Measurements from ENCODE around the gene TRA2A.
A peak's percentile ranks its signal among the peaks of the same experiment; 100 is the strongest.
"Not testable (repeated sequence)": the region's sequence is repeated elsewhere in the genome, so short reads cannot be mapped to it uniquely, and the experiment has no call there.

TRA2A gene

DNA sequence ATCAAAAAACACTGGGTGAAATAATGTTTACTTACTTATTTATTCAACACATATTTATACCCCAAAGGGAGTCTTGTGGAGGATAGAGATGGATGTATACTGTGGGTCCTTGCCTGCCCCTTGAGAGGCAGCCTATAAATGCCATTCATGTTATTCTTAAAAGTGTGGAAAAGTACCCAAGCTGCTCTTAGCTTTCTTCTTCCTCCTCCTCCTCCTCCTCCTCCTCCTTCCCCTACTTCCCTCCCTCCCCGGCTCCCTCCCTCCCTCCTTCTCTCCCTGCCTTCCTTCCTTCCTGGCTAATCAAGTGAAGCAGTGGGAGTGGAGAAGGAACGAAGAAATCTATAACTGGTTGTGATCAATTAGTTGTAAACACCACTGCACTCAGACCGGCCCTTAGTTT lies 40.3 kb downstream of the TRA2A start:
- no peak for DNase-seq

GRCh38 chr7:23490357-23491135 lies 41.2 kb downstream of the TRA2A start:
- peak in 2 of 4 experiments; percentile 21 to 56 for DNase-seq

- DNase-seq: not testable (repeated sequence)
Observed at GRCh38 chr7:23488714-23489113, 43.1 kb downstream of the TRA2A start.

- no peak for DNase-seq
Observed at GRCh38 chr7:23487670-23488069, 44.1 kb downstream of the TRA2A start.

GRCh38 chr7:23486002-23486773 lies 45.6 kb downstream of the TRA2A start:
- no peak for DNase-seq

DNA sequence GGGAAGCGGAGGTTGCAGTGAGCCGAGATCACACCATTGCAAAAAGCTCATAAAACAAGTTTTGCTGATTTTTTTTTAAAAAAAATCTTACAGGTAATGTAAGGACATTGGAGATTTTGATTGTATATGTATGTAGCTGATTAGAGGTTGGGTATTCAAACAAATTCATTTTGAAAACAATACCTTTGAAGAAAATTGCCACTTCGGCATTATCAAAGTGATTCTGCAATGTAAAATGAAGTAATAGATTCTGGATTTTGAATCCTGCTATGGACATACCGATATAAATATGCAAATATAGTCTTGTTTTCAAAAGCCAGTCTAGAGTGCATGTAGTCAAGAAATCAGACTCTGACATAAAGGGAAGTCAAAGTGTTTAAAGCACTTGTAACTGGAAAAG lies 49.1 kb downstream of the TRA2A start:
- DNase-seq: no peak

DNA sequence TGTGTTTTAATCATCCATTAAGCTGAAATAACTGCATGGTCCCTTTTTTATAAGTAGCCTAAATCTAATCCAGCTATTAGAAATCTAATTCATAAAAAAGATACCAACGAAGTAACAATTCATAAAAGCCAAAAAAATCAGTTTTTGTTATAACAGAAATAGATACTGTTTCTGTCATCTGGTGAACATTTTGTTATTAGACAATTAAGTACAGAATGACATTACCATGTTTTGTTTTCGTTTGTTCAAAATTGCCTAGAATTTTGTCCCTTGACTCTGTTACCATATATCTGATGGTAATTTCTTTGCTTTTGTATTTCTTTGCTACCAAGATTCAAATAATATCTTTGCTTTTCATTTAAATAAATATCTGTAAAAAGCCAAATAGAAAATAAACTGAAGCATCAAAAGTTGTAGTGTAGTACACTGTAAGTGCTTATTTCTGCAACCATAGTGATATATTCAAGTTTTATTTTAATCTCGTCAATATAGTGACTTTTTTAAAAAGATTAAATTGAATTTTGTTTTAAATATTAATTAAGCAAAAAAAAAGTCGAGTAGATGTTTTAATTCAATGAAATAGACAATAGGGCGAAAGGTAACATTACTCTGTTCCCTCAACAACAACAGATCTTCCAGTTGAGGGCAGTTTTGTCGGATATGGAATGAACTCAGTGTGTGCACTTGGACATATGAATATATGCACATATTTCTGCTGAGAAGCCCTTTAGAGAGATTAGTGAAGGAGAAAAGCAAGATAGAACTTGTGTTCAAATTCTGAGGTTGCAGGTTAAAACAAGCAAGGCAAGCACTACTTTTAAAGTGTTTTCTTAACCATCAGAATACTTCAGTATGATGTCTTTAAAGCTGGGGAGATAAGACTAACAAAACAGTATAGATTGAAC lies 53.6 kb downstream of the TRA2A start:
- DNase-seq: no peak

DNA sequence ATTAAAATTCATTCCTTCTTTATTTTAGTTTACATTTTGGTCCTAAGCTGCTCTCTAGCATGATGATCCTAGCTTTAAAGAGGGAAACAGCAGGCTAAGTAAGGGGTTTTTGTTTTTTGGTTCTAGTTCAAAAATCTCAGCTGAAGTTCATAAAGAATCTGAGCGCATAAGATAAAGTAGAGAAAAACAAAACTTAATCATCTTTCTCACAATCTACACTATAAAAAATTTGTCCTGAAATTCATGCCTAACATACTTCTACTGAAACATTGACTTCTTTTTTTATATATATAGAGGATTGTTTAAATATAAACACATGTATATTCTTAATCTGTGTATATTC lies 54.7 kb downstream of the TRA2A start:
- no peak for DNase-seq

- DNase-seq: no peak
Observed at GRCh38 chr7:23476286-23477156, 55.3 kb downstream of the TRA2A start.

DNA sequence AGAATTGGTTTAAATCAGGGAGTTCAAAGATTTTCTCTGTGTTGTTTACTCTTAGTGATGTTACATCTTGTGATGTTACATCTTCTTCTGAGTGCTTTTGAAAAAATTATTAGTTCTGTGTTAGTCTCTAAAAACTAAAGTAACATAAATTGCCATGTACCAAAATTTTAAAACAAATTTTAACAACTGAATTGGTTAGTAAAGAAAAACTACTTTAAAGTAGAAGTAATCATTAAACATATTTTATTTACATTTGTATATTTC lies 56.3 kb downstream of the TRA2A start:
- no peak for DNase-seq

- DNase-seq: no peak
Observed at GRCh38 chr7:23474829-23475575, 56.8 kb downstream of the TRA2A start.

DNA sequence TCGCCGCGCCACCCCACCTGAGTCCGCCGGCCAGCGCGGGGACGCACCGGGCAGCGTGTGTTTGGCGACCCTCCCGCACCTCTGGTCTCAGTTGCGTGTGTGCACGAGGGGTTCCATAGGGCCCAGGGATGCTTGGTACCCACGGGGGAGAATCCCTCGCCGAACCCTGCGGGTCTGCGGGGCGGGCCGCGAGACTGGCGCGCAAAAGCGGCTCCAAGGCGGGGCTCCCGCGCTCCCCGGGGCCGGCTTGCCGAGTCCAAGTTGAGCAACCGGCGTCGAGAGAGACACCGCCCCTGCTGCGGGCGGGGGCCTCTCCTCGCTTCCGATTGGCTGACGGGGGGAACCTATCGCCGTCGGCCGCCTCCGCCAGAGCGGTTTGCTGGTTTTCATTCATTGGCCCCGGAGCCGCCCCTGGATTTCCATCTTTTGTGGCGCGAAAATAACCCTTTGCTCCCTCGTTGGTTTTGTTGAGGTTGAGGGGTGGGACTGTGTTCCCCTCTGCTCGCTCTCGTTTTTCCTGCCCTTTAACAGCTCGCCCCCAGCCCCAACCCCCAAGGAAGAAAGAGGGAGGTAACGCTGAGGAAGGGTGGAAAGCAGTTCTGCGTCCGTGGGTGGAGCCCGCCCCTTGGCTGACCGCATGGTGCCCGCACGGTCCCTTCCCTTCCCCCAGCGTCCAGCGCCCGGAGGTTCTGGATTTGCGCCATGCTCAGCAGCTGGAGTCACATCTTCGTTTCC lies 57.5 kb downstream of the TRA2A start:
- peak in 1 of 4 experiments; percentile 13 for DNase-seq

GRCh38 chr7:23473844-23474093 lies 58.0 kb downstream of the TRA2A start:
- DNase-seq: no peak

- no peak for DNase-seq
Observed at GRCh38 chr7:23472956-23473843, 58.6 kb downstream of the TRA2A start.

DNA sequence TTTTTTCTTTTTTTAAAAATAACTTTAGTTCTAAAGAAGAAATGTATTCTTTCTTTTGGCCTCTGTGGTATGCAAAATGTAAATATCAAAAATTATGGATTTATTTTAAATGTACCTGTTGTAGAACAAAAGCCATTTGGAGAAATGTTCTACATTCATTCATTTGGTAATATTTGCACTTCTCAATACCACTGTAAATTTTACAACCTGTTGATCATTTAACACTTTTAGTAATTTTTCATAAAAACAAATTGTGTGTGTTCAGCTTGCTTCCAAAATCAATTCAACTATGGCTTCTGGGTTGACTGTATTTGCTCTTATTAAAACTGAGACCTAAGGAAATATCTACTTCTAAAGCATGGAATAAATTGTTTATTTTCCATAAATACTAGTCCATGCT lies 59.2 kb downstream of the TRA2A start:
- no peak for DNase-seq

- no peak for DNase-seq
Observed at GRCh38 chr7:23472046-23472445, 59.7 kb downstream of the TRA2A start.

GRCh38 chr7:23471106-23471859 lies 60.5 kb downstream of the TRA2A start:
- DNase-seq: no peak

GRCh38 chr7:23470330-23471105 lies 61.3 kb downstream of the TRA2A start, which contains the start of gene IGF2BP3:
Gene IGF2BP3 (minus strand): TSS chr7:23470491. CDS start chr7:23470110, 381 bp downstream.
- no peak for DNase-seq

- no peak for DNase-seq
Observed at GRCh38 chr7:23469961-23470250, 61.9 kb downstream of the TRA2A start.
